Iris pigment epithelial cell (primary cell): Measurements from ENCODE around the gene TEKT2.

ENCODE experiments used
- DNase-seq: peaks from one replicate; pipeline ENCODE4 v3.0.0-alpha.2; 2011; ENCODE audit warnings: low read depth

Gene TEKT2

GRCh38 chr1:36128126-36128904 is 44.4 kb downstream of the TEKT2 start:
- peak; percentile 61 for DNase-seq

DNA sequence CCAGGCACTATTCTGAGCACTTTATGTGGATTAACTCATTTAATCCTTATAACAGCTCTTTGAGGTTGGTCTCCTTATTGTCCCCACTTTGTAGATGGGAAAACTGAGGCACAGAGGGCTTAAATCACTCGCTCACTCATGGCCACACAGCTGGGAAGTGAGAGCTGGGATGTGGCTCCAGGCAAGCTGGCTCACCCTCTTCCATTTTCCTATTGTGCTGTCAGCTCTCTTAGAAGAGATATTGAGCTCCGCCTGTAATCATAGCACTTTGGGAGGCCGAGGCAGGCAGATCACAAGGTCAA is 45.0 kb downstream of the TEKT2 start:
- DNase-seq: no peak

GRCh38 chr1:36132029-36132428 is 48.1 kb downstream of the TEKT2 start:
- no peak for DNase-seq

DNA sequence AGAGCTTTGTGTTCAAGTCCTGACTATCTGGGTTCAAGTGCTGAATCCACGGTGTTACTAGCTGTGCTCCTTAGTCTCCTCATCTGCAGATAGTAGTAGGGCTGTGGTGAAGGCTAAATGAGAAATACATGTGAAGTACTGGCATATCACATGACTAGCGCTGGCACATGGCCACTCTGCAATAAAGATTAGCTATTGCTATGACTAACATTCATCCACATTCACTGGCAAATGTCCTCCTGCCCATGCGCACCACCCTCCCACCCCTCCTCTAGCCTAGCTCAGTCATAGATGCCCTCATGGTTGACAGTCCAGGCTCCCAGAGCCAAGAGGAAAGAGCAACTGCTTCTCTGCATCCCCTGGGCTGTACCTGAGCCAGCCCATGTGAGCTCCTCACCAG is 49.6 kb downstream of the TEKT2 start:
- peak; percentile 83 for DNase-seq

GRCh38 chr1:36134031-36134430 is 50.1 kb downstream of the TEKT2 start:
- DNase-seq: no peak

- no peak for DNase-seq
Observed at GRCh38 chr1:36134505-36135329, 50.8 kb downstream of the TEKT2 start.

GRCh38 chr1:36135330-36135667 is 51.4 kb downstream of the TEKT2 start:
- no peak for DNase-seq

GRCh38 chr1:36135796-36136195 is 51.9 kb downstream of the TEKT2 start:
- no peak for DNase-seq

DNA sequence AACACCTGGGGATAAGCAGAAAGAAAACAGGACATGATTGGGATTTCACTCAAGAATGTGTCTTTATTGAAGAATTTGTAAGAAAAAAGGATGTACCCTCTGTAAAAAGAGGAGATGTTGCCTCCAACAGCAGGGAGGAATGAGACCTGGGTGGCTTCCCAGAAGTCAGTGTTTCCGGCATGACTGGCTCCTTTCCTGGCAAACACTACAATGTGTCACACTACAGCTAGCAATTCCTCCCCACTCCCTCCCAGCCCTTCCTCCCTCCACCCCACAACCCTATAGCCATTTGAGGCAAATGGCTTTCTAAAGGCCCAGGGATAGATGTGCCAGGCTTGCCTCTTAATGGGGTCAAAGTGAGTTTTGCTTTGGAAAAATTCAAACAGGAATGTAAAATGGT is 52.6 kb downstream of the TEKT2 start:
- DNase-seq: peak; percentile 88

DNA sequence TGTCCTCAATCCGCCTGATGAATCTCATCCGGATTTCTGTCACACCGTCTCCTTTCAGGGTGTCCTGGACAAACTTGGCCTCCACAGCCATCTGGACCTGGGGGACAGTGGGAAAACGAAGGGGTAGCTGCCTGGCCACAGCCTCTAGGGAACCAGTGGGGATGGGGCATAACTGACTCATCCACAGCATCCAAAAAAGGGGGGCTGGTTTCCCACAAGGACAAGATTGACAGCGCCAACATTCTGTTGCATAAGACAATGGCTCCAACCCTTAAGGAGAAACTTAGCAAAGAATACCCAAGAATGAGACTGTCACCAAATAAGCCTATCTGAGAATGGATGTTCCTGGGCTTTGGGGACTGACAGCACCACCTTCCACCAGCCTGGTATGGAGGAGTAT is 53.3 kb downstream of the TEKT2 start:
- DNase-seq: no peak

- no peak for DNase-seq
Observed at GRCh38 chr1:36137776-36138175, 53.9 kb downstream of the TEKT2 start.
